ENCODE results near the gene PGM1.
A peak's percentile ranks its signal among the peaks of the same experiment; 100 is the strongest.
"Not testable (repeated sequence)": the region's sequence is repeated elsewhere in the genome, so short reads cannot be mapped to it uniquely, and the experiment has no call there.

PGM1 gene

DNA sequence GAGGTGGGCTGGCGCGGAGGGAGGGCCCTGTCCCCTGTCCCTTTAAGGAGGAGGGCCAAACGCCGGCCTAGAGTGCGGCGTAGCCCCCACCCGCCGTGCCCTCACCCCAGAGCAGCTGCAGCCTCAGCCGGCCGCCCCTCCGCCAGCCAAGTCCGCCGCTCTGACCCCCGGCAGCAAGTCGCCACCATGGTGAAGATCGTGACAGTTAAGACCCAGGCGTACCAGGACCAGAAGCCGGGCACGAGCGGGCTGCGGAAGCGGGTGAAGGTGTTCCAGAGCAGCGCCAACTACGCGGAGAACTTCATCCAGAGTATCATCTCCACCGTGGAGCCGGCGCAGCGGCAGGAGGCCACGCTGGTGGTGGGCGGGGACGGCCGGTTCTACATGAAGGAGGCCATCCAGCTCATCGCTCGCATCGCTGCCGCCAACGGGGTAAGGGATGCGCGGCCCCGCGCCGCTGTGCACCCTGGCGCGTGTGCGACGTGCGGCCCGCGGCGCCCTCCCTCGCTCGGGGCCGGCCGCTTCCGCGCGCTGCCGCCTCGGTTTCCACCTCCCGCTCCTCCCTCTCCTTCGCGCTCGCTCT lies at the start of gene PGM1:
PGM1 (plus strand) TSS at position 109 of the 583 bp plus-strand sequence; CDS start at position 187, 78 bp downstream.
- peak; percentile 61 to 66 for DNase-seq (ENCODE audit: low read depth in 2 of 2)

DNA sequence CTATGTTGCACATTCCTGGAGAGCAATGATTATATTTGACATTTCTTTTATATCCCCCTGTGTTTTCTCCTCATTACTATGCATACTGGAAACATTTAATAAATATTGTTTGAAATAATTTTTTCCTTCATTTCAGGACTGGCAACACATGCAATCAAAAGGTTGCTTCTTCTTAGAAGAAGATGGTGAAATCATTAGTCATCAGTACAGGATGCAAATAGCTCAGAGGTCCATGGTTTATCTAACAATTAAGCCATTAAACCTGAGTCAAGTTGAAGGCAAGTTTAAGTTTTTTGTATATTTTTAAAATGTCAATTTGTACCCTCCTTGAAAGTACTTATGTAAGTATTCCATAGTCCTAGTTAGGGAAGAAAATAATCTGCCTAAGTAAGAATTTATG lies 47.4 kb upstream of the PGM1 start:
- no peak for DNase-seq (ENCODE audit: low read depth in 2 of 2)

DNA sequence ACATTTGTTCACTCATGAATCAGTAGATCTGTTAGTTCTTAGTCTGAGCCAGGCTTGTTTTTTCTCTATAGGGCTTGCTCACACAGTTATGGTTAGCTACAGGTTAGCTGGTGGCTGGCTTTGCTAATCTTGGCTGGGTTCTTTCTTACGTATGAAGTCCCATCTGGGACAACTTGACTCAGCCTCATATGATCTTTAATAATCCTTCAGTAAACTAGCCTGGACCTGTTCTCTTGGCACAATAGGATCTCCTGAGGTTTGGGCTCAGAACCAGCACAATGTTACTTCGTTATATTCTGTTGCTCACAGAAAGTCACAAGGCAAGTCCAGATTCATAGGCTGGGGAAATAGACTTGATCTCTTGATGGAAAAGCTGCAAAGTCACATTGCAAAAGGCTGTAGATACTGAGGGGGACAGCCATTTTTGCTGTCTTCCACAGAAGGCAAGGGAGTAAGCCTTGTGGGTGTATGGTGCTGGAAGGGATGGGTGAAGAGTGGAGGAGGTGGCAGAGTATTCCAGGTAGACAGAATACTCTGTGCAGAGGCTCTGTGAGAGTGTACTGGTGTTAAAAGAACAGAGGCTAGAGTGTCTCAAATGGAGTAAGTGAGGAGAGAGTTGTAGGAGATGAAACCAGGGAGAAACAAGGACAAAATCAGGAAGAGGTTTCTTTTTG lies 45.5 kb upstream of the PGM1 start:
- DNase-seq (ENCODE audit: low read depth in 2 of 2) = no peak

DNA sequence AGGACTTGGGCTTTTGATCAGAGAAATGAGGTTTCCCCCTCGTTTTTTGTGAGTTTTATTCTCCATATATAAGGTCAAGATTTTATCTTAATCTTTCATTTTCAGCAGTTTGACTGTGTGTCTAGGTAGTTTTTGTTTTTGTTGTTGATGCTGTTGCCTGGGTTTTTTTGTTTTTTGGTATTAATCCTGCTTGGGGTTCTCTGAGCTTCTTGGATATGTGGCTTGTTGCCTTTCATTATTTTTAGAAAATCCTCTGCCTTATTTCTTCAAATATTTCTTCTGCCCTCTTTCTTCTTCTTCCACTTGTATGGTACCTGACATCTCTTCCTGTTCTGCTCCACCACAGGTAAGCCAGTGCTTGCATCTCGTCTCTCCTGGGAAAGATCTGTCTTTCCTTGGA lies 44.9 kb upstream of the PGM1 start:
- no peak for DNase-seq (ENCODE audit: low read depth in 2 of 2)

DNA sequence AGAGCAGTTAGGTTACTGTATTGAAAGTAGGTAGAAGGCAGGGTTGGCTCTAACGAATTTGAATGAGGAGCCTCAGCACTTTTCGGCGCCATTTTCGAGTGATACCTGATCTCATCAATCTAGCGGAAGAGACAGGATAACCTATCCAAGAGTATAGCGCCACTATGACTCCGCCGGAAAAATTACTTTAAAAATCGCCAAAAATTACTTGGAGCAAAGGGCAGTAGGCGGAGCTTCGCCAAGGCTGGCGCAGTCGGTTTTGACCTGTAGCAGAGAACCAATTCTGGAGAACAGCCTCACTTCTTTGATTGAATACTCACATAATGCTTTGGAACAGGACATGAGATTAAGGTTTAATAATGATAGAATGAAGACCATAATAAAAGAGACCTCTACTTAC lies 44.3 kb upstream of the PGM1 start:
- DNase-seq (ENCODE audit: low read depth in 2 of 2) = no peak

DNA sequence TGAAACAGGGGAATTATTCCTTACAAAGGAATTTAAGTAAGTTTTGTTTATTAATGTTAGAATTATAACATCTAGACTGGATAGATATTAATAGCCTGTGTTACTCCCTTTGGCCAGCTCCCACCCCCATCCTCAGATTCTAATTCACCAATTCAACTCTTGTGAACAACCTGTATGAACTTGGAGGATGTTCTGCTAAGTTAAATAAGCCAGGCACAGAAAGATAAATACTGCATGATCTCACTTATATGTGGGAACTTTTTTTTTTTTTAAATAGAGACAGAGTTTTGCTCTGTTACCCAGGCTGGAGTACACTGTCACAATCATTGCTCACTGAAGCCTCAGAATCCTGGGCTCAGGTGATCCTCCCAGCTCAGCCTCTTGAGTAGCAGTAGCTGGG lies 37.7 kb upstream of the PGM1 start:
- no peak for DNase-seq (ENCODE audit: low read depth in 2 of 2)

DNA sequence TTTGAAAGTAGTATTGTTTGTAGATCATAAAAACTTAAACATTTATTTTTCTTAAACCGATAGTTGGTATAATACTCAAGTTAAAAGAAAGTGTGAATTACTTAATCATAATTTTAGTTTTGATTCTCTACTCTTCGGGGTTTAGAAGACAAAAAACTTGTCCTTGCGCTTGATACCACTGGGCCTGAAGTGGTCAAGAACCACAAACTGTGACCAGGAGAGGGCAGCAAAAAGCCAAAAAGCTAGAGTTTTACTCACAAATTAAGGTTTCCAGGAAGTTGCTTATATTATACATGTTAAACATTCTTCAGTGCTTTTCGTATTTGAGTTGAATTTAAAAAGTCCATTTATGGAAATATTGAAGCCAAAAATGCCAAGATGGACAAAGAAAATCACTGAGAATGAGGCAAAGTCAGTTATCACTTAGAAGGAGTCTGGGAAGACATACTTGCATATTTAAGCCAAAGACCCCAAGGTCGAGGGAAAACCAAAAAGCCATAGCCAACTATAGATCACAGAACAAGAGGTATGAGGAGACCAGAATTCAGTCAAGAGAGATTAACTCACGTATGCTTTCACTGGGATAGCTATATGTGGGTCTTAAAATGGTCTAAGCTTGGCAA lies 35.7 kb upstream of the PGM1 start:
- DNase-seq (ENCODE audit: low read depth in 2 of 2) = peak; percentile 12 to 13

DNA sequence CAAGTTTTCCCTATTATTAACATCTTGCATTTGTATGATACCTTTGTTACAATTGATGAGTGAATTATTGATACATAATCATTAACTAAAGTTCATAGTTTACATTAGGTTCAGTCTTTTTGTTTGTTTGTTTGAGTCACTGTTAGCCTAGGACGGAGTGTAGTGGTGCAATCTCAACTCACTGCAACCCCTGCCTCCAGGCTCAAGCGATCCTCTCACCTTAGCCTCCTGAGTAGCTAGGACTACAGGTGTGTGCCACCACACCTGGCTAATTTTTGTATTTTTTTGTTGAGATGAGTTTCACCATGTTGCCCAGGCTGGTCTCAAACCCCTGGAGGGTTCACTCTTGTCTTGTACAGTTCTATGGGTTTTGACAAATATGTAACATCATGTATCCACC lies 33.9 kb upstream of the PGM1 start:
- DNase-seq (ENCODE audit: low read depth in 2 of 2) = no peak

DNA sequence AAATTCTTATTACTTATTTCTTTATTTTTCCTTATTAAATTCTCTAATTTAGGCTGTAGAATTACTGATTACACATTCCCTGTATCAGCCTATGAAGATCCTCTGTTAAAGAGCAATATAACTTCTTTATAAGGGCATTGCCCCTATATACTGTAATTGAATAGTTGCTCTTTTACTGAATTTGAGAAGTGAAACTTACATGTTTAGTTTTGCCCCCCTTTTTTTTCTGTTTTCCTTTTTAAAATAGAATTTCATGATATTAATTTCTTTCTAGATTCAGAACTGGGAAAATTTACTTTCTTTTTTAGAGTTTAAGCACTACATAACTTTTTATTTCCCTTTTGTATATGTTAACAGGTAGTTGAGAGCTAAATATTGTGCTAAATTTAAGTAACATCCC lies 29.5 kb upstream of the PGM1 start:
- DNase-seq (ENCODE audit: low read depth in 2 of 2) = no peak

DNA sequence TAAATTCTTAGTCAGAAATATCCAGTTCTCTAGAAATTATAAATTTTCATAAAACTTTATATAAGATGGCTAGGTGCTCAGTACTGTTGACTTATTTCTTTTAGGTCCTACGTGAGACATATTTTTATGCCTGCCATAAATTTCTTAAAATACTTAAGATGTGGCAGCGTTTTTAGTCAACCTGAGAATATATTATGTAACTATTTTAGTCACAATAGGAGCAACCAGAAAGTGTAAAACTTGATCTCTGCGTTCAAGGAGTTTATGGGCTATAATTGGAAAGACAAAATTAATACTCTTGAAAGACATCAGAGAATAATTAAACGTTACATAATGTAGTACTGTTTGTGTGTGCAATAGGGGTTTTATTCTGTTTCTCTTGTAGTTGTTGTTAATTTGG lies 24.1 kb upstream of the PGM1 start:
- DNase-seq (ENCODE audit: low read depth in 2 of 2) = no peak

DNA sequence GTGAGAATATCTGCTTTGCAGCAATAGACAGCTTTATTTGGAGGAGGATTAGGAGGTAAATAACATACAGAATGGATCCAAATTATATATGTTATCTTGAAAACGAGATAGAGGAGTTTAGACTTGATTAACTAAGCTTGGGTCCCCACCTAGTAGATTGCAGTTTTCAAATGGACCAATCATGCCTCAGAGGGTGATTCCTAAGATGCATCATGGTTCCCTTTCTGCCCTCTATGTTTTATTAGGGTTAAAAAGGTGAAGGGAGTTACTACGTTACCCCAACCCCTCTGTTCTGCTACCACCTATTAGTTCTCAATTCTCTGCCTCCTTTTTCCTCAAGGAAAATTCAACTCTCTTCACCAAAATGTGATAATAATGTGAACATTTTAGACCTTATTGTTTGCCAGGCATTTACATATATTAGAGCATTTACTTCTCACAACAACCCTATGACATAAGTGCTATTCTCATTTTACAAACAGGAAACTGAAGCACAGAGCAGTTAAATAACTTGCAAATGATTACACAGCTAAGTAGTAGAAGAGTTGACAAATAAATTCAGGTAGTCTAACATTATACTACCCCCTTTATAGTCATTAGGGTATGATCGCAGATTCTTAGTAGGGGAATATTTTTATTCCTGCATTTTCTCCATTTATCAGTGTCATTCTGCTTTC lies 23.4 kb upstream of the PGM1 start:
- DNase-seq (ENCODE audit: low read depth in 2 of 2) = no peak

DNA sequence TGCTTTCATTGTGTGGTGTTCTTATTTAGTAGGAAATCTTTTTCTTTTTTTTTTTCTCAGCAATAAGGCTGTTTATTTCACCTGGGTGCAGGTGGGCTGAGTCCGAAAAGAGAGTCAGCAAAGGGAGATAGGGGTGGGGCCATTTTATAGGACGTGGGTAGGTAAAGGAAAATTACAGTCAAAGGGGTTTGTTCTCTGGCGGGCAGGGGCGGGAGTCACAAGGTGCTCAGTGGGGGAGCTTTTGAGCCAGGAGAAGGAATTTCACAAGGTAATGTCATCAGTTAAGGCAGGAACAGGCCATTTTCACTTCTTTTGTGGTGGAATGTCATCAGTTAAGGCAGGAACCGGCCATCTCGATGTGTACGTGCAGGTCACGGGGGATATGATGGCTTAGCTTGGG lies 20.5 kb upstream of the PGM1 start:
- DNase-seq (ENCODE audit: low read depth in 2 of 2) = not testable (repeated sequence)

DNA sequence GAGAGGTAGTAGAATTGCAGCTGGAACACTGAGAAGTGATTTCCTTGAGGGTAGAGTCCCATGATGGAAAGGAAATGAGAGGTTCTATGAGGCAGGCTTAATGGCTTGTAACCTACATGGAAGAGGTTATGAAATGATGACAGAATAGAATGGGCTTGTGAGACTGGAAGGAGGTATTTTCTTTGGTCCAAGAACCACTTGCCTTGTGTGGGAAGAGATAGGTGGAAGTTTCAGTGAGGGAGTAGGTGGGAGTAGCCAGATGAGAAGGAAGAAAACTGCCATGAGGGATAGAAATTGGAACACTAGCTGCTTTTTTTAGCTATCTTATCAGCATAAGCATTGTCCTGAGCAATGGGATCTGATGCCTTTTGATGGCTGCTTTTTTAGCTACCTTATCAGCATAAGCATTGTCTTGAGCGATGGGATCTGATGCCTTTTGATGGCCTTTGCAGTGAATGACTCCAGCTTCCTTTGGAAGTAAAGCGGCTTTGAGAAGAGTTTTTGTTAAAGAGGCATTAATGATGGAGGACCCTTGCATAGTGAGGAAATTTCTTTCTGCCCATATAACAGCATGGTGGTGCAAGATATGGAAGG lies 18.9 kb upstream of the PGM1 start:
- DNase-seq (ENCODE audit: low read depth in 2 of 2) = not testable (repeated sequence)

DNA sequence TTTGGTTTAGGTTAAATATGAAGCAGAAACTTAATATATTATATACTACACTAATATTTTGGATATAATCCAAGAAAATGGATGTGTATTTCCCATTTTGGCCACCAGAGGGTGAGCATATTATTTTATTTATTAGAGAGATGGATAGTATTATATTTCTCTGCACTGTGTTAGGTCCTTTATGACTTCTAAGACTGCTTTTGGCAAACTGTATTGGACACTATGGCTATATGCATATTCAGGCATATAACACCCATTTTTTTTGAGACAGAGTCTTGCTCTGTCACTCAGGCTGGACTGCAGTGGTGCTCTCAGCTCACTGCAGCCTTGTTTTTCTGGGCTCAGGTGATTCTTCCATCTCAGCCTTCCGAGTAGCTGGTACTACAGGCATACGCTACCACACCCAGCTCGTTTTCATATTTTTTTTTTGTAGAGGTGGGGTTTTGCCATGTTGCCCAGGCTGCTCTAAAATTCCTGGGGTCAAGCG lies 17.8 kb upstream of the PGM1 start:
- DNase-seq (ENCODE audit: low read depth in 2 of 2) = no peak

DNA sequence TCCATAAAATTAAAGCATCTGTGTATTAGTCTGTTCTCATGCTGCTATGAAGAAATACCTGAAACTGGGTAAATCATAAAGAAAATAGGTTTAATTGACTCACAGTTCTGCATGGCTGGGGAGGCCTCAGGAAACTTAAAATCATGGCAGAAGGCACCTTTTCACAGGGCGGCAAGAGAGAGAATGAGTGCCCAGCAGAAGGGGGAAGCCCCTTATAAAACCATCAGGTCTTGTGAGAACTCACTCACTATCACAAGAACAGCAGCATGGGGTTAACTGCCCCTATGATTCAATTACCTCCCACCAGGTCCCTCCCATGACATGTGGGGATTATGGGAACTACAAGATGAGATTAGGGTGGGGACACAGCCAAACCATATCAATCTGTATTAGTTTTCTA lies 6.9 kb upstream of the PGM1 start:
- not testable (repeated sequence) for DNase-seq (ENCODE audit: low read depth in 2 of 2)

DNA sequence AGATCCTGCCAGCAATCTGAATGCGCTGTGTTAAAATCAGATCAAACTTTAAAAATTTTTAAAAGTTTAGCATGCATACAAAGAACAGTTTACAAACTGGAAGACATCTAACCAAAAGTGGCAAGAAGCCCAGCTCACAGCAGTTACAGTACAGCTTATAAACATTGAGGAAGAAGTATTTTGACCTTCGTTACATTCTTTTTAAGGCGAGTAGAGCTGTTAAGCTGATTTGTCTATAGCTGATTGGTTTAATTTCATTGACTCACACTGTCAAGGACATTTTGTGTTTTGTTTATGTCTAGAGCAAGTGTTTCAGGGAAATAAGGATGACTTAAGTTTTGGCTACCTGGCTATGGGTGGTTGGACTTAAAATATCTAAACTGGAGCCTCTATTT lies 3.0 kb upstream of the PGM1 start:
- DNase-seq (ENCODE audit: low read depth in 2 of 2) = no peak

DNA sequence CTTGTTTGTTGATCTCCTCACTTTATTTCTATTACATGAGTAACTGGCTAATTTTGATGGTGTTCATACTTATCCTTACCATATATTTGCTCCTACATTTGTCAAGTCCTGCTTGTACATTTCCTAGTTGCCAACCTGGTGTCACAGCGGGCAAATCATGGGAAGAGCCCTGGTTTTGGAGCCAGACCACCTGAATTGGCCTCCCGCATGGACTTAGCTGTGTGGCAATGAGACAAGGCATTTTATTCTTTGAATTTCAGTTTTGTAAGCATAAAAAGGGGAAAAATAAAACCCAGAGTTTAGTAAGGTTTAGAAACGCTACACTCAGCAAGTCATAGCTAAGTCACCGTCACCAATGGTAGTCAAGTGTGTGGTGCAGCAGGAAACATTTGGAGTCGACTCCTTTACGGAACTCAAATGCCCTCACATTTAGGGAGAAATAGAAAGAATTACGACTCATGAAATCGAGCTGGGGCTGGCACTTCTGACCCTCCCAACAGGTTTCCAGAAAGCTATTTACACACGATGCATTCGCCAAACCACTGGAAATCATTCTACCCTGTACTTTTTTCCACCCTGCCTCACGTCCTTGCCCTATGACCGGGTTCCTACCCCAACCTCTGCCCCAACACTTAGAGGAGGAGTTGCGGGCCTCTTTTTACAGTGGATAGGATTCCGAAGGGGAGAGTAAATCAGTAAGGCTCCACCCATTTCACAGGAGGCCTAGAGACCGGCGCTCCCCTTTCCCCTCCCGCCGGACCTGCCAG lies 492 bp upstream of the PGM1 start:
- DNase-seq (ENCODE audit: low read depth in 2 of 2) = no peak

DNA sequence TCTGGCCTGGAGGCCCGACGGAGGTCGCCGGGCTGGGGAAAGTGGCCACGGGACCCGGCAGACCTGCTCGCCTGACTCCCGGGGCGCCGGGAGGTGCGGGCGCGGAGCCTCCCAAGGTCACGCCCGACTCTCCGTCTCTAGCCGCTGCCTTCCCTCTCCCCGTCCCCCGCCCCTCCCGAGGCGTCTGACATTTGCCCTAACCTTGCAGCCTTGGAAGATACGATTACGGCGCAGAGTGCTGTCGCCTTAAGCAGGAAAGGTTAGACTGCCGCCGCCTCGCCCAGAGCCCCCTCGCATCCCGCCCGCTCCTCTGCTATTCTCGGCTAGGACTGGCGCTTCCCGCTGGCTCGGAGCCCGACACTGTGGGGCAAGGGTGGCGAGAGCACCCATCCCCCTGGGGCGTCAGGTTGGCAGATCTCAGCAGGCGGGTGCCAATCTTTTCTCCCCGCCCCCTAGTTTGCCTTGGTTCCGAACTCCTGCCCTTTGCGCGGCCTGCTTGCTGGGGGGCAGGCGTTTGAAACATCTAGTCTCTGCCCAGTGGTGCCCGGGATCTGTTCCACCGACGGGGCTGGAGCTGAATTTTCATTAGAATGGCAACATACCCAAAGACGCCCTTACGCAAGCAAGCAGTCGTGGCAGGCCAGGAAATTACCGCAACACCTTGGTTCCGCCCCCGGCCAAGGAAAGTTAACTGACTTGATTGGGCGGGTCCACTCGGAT lies 835 bp downstream of the PGM1 start:
- DNase-seq (ENCODE audit: low read depth in 2 of 2) = peak in 1 of 2 experiments; percentile 34

DNA sequence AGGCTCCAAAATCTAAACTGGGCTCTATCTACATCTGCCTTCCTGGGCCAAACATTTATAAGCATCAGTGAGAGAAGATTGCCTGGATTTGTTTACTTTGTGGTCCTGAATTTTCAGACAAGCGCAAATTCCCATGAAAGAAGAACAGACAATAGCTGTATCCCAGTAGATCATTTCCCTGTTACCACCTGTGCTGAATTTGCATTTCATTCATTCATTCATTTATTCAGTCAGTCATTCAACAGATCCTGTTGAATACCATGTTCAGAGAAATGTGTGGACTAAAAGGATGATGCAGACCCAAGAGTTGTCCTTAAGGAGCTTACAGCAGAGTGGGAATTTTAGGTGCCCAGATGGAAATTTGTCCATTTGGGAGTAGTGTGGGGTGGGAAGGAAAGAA lies 2.2 kb downstream of the PGM1 start:
- no peak for DNase-seq (ENCODE audit: low read depth in 2 of 2)

DNA sequence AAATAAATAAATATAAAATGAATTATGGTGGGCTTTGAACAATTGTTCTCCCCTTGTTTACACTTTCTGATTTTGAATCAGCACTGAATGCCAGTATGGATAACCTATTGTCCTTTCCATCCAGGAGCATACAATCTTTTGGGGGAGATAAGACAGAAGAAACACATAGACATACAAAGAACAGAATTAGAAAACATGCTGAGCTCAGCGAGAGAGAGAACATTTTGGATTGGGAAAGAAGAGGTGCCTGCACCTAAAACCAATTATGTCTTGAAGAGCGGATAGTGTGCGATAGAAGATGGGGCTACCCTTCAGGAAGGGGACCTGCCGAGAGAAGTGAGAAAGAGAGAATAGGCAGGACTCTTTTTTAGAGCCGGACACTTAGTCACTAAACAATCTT lies 6.6 kb downstream of the PGM1 start:
- DNase-seq (ENCODE audit: low read depth in 2 of 2) = no peak

DNA sequence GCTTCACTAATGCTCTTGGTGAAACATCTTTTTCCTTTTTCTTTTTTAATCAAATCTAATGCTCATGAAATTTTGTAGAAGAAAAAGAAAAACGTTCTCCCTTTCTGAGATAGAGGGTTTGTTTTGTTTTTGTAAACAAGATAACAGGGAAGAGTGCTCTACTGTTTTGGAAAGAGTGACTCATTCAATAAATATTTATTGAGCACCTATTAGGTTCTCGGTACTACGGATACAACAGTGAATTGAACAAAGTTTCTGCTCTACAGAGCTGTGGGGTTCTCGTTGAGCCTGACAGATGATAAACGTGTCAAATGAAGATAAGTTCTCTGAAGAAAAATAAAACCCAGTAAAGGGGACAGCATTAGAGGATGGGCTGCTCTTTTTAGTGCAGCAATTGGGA lies 7.0 kb downstream of the PGM1 start:
- no peak for DNase-seq (ENCODE audit: low read depth in 2 of 2)
